Measurements from ENCODE around the gene NEDD9. TPM values are rescaled to one million over a fixed set of nuclear protein-coding genes. Genes with fewer than 3 reads are reported as not detected.
A peak's percentile ranks its signal among the peaks of the same experiment; 100 is the strongest.

The NEDD9 gene
- total RNA-seq, 1 donor from 2014 or later, result 4.7 TPM

DNA sequence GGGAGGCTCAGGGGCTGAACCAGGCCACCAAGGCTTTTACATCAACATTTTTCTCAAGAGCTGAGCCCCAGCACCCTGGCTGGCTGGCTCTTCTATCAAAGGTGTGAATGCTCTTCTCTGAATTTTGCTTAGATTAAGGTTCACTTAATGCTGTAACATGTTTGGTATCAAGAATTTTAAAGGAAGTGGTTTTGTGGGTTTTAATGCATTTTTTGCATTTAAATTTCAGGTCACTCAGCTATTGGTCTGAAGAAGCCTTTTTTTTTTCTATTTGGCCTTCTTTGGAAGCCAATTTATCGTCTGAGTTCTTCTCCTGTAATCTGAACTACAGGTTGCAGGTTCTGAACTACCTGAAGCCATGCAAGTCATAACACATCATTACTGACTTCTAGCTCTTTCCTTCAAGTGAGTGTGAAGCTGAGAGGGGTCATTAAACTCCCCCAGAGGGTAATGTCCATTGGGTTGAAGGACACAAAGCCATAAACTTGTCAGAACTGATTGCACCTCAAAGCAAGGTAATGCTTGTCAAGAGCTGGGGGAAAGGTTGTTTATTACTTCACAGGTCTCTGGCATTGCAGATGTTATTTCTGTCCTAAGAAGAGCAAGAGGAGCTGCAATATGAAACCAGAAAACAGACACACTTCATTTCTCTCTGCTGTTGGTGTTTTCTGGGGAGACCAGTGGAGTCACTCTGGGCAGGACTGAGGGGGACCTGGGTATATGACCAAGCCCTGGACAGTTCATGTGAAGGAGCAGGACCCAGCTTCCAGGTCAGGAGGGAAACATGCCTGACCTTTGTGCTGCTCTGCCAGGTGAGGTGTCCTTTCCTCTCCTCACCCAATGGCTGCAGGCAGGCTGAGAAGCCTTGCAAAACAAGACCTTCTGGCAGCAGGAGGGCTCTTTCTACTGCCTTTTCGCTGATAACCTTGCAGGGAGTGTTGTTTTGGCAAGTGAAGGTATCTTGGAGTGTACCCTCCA is 26.1 kb upstream of the NEDD9 start:
- FAIRE-seq, result no peak
- no peaks in the 10 kb centered on the region for H3K27me3 ChIP-seq (ENCODE audit: control insufficient read depth, insufficient read depth, low read length)
- H3K36me3 ChIP-seq (ENCODE audit: control insufficient read depth, insufficient read depth, low read length), result no peaks in the 10 kb centered on the region
- no peak overlapping the region for H3K4me3 ChIP-seq (ENCODE audit: low read depth, low read length)
- TF ChIP-seq, protein P1, sequence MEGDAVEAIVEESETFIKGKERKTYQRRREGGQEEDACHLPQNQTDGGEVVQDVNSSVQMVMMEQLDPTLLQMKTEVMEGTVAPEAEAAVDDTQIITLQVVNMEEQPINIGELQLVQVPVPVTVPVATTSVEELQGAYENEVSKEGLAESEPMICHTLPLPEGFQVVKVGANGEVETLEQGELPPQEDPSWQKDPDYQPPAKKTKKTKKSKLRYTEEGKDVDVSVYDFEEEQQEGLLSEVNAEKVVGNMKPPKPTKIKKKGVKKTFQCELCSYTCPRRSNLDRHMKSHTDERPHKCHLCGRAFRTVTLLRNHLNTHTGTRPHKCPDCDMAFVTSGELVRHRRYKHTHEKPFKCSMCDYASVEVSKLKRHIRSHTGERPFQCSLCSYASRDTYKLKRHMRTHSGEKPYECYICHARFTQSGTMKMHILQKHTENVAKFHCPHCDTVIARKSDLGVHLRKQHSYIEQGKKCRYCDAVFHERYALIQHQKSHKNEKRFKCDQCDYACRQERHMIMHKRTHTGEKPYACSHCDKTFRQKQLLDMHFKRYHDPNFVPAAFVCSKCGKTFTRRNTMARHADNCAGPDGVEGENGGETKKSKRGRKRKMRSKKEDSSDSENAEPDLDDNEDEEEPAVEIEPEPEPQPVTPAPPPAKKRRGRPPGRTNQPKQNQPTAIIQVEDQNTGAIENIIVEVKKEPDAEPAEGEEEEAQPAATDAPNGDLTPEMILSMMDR (IDR thresholded peaks at IDR 0.05; ENCODE audit: insufficient read depth, low read length, severe bottlenecking), result no peak
- no peak for DNase-seq (ENCODE audit: low read depth)

DNA sequence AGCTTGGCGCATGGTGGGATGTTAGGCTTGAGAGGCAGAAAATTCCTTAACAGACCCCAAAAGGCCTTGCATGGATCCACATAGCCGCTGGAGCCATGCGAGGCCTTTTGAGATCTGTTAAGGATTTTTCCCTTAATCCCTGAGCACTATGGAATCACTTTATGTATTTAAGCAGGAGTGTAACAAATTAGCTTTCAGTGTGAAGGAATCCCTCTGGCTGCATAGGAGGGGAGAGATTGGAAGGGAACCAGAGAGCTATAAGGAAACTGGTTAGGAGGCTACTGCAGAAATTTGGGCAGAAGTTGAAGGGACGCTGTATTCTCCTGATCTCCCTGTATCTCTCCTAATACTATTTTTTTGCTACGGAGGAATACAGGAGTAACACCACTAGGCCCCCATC is 23.1 kb upstream of the NEDD9 start:
- H3K36me3 ChIP-seq (ENCODE audit: control insufficient read depth, insufficient read depth, low read length), result no peaks in the 10 kb centered on the region
- H3K27me3 ChIP-seq (ENCODE audit: control insufficient read depth, insufficient read depth, low read length), result no peaks in the 10 kb centered on the region
- FAIRE-seq (no peak), DNase-seq (ENCODE audit: low read depth) (no peak)
- TF ChIP-seq, protein P1 (IDR thresholded peaks at IDR 0.05; ENCODE audit: insufficient read depth, low read length, severe bottlenecking), result no peak
- no peak overlapping the region for H3K4me3 ChIP-seq (ENCODE audit: low read depth, low read length)

DNA sequence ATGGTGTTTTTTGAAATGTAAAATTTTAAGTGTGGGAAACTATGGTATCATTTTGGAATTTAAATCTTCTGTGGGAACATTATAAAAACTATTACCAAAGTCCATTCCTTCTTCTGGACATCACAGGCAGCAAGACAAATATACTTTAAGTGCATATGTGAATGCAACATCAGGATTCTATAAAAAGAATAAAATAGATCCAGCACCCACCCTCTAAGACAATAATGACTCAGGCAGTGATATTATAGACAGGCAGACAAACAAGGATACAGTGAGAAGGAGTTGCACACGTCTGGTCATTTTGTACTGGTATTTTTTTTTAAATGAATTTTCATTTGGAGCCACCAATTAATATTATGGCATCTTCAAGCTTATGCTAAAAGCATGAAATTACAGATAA is 21.1 kb upstream of the NEDD9 start:
- no peak for FAIRE-seq
- Histone ChIP-seq H3K36me3 (ENCODE audit: control insufficient read depth, insufficient read depth, low read length) (no peaks in the 10 kb centered on the region), H3K4me3 (ENCODE audit: low read depth, low read length) (no peak overlapping the region), H3K27me3 (ENCODE audit: control insufficient read depth, insufficient read depth, low read length) (no peaks in the 10 kb centered on the region)
- no peak for DNase-seq (ENCODE audit: low read depth)
- TF ChIP-seq, protein P1 (IDR thresholded peaks at IDR 0.05; ENCODE audit: insufficient read depth, low read length, severe bottlenecking), result no peak

DNA sequence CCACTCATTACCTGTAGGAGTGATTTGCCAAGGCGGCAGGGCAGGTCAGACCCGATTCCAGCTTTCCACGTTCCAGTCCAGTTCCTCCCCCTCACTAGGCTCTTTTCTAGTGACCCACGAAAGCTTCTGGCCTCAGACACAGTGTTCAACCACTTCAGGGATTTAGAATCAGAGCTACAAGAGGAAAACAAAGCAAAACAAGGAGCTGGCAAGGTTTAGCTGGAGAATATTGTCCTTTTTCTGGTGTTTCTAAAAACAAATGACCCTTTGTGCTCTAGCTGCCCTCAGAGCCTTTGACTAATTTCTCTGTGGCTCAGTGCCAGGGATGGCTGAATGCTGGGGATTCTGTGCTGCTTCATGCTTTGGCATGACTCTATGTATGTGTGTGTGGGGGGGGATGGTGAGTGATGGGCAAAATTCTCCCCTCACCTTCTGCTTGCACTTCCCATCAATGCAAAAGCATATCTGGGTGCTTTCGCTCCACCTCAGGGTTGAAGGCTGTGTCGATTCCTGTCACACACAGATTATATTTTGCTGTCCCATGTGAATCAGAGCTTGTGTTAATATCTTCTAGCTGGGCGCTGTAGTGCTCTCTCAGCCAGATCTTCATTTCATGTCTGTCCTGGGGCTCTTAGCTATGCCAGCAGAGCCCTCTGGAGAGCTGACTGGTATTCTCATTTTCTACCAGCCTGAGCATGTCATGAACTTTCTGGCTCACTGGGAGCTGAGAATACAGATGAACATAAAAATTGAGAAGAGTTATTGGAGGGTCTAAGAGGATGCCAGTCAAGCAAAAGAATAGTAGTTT is 19.3 kb upstream of the NEDD9 start:
- TF ChIP-seq, protein P1 (IDR thresholded peaks at IDR 0.05; ENCODE audit: insufficient read depth, low read length, severe bottlenecking), result no peak
- H3K27me3 ChIP-seq (ENCODE audit: control insufficient read depth, insufficient read depth, low read length), result no peaks in the 10 kb centered on the region
- H3K36me3 ChIP-seq (ENCODE audit: control insufficient read depth, insufficient read depth, low read length), result no peaks in the 10 kb centered on the region
- no peak overlapping the region for H3K4me3 ChIP-seq (ENCODE audit: low read depth, low read length)
- FAIRE-seq, result no peak
- peak; percentile 80 for DNase-seq (ENCODE audit: low read depth)

DNA sequence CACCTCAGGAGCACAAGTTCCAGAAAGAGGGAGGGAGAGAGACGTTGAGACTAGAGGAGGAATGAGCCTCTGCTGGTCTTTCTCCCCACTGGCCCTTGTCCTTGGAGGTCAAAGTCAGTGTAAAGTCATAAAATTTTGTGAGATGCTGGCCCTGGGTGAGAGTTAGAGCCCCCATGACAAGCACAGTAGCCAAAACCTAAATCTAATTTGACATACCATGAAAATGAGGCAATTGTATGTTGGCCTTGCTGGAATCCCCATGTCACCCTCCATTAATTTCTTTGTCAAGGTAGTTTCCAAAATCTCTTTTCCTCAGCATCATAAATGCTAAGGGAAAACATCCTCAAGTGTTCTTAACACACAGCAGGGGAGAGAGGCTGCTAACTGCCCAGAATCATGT is 17.6 kb upstream of the NEDD9 start:
- FAIRE-seq, result no peak
- no peak overlapping the region for H3K4me3 ChIP-seq (ENCODE audit: low read depth, low read length)
- TF ChIP-seq, protein P1 (IDR thresholded peaks at IDR 0.05; ENCODE audit: insufficient read depth, low read length, severe bottlenecking), result no peak
- no peak for DNase-seq (ENCODE audit: low read depth)
- no peaks in the 10 kb centered on the region for H3K36me3 ChIP-seq (ENCODE audit: control insufficient read depth, insufficient read depth, low read length)
- H3K27me3 ChIP-seq (ENCODE audit: control insufficient read depth, insufficient read depth, low read length), result no peaks in the 10 kb centered on the region
